Colonic mucosa (tissue), 4 donors: ENCODE measurements around the gene LETMD1. TPM values are rescaled to one million over a fixed set of nuclear protein-coding genes. Genes with fewer than 3 reads are reported as not detected.

Experiments
- DNase-seq: peaks from one replicate; pipeline ENCODE4 v3.0.0-alpha.2; 2020
- H3K27ac ChIP-seq: fragments of 200-600 bp; one replicate; pipeline ENCODE4 v1.8.0; 2021
- H3K27me3 ChIP-seq: fragments of 200-600 bp; one replicate; pipeline ENCODE4 v1.8.0; 2021
- H3K36me3 ChIP-seq: fragments of 200-600 bp; one replicate; pipeline ENCODE4 v1.8.0; 2021
- H3K4me1 ChIP-seq: fragments of 200-600 bp; one replicate; pipeline ENCODE4 v1.8.0; 2021; ENCODE audit warnings: mild to moderate bottlenecking
- H3K4me3 ChIP-seq: fragments of 200-600 bp; one replicate; pipeline ENCODE4 v1.8.0; 2021
- H3K9ac ChIP-seq, 2 donors: one replicate each; pipeline ENCODE4 v1.7.0; 2013; ENCODE audit warnings: control low read depth in 2 of 2, low read depth in 2 of 2, low read length in 2 of 2
- H3K9me3 ChIP-seq: fragments of 200-600 bp; one replicate; pipeline ENCODE4 v1.8.0; 2021
- CTCF ChIP-seq: fragments of 200-600 bp; IDR thresholded peaks from one replicate; pipeline ENCODE4 v1.8.0; 2022; ENCODE audit warnings: antibody characterized with exemption, mild to moderate bottlenecking
- intact Hi-C: fragments of 100-400 bp; cut with DNase I; formaldehyde crosslinking; loops from one replicate; pipeline ENCODE4 v1.14.1; 2022
- total RNA-seq, 2 donors: library from RNA; stranded (reverse); fragmentation: NEBNext Ultra II Directional in 1 of 2; extraction: Animal tissue kit (Norgen Biotek cat#: 25700) in 1 of 2; gene quantifications; one replicate each; pipeline ENCODE4 v1.2.1, GENCODE V29; 2021
- donor health status: healthy.
- donor health status: DM: no; HTN: no; CAD: no.
- donor health status: DM: no; HTN: no; CAD: no.

LETMD1 gene
- total RNA-seq, 2 donors from 2014 or later: 54.8 to 67.8 TPM

- intact Hi-C loops: no loop called here
- H3K4me3 ChIP-seq: no peak overlapping the region
- no peak for TF ChIP-seq CTCF
- no peaks in the 10 kb centered on the region for H3K9me3 ChIP-seq
- DNase-seq: no peak
- no peaks in the 10 kb centered on the region for H3K27me3 ChIP-seq
- H3K4me1 ChIP-seq: no peaks in the 10 kb centered on the region
- H3K36me3 ChIP-seq: no peaks in the 10 kb centered on the region
- no peak overlapping the region for H3K9ac ChIP-seq
- H3K27ac ChIP-seq: no peak overlapping the region
Observed at GRCh38 chr12:51027342-51027835, 20.7 kb upstream of the LETMD1 start.

- Histone ChIP-seq H3K4me3 (no peak overlapping the region), H3K27ac (no peak overlapping the region), H3K27me3 (no peaks in the 10 kb centered on the region), H3K9me3 (no peaks in the 10 kb centered on the region), H3K4me1 (no peaks in the 10 kb centered on the region), H3K36me3 (no peaks in the 10 kb centered on the region), H3K9ac (no peak overlapping the region)
- intact Hi-C loops: no loop called here
- peak; percentile 25 for TF ChIP-seq CTCF
- DNase-seq: peak; percentile 59
Observed at GRCh38 chr12:51028126-51028812, 19.9 kb upstream of the LETMD1 start.

GRCh38 chr12:51028813-51029150 is 19.3 kb upstream of the LETMD1 start:
- no peak for DNase-seq
- Histone ChIP-seq H3K9me3 (no peaks in the 10 kb centered on the region), H3K36me3 (no peaks in the 10 kb centered on the region), H3K9ac (no peak overlapping the region), H3K4me1 (no peaks in the 10 kb centered on the region), H3K27me3 (no peaks in the 10 kb centered on the region), H3K27ac (no peak overlapping the region), H3K4me3 (no peak overlapping the region)
- TF ChIP-seq CTCF: no peak
- intact Hi-C loops: no loop called here

GRCh38 chr12:51033048-51033447 is 15.1 kb upstream of the LETMD1 start:
- H3K27ac ChIP-seq: no peak overlapping the region
- H3K9me3 ChIP-seq: no peaks in the 10 kb centered on the region
- intact Hi-C loops: no loop called here
- H3K9ac ChIP-seq: no peak overlapping the region
- no peak overlapping the region for H3K4me3 ChIP-seq
- H3K27me3 ChIP-seq: no peaks in the 10 kb centered on the region
- H3K4me1 ChIP-seq: no peaks in the 10 kb centered on the region
- DNase-seq: no peak
- no peak for TF ChIP-seq CTCF
- no peaks in the 10 kb centered on the region for H3K36me3 ChIP-seq

GRCh38 chr12:51033457-51034089 is 14.6 kb upstream of the LETMD1 start:
- DNase-seq: no peak
- intact Hi-C loops: no loop called here
- Histone ChIP-seq H3K9me3 (no peaks in the 10 kb centered on the region), H3K4me3 (no peak overlapping the region), H3K36me3 (no peaks in the 10 kb centered on the region), H3K27ac (no peak overlapping the region), H3K9ac (no peak overlapping the region), H3K4me1 (no peaks in the 10 kb centered on the region), H3K27me3 (no peaks in the 10 kb centered on the region)
- TF ChIP-seq CTCF: no peak
